ENCODE measurements around the gene CCDC92.
"Not testable (repeated sequence)": the region's sequence is repeated elsewhere in the genome, so short reads cannot be mapped to it uniquely, and the experiment has no call there.

The CCDC92 gene

DNA sequence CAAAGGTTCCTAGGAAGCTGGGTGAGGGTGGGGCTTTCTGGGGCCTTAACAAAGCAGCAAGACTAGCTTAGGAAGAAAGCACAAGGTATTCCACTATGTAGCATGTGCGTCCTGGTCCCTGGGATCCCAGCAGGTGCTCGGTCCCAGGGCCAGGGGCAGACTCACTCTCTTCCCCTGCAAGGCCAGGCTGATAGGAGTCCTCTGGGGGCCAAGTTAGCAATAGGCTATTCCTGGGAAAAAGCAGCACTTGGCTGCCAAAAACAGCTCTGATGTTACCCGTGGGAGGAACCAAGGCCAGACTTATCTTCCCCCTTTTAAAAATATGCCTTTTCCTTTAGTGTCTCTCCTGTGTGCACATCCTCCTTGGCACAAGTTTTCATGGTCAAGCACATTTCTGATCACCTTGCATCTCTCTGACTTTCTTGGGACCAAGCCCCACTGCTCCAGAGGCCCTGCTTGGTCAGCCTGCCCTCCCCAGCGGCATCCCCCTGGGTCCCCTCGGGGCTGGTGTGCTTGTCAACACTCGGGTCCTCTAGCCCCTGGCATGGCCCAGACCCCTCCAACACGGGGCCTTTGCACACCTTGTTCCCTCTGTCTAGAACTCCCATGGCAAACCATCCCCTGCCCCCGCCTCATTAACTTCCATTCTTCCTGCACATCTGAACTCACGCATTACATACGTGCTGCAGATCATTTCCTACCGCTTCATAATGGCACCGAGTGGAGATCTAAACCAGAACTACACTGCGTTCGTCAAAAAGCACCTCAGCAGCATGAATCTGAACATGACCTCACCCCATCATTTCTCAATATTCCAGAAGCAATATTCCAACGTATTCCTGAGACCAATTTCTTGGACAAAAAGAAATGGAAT is 21.9 kb downstream of the CCDC92 start:
- Histone ChIP-seq H3K9ac (ENCODE audit: low read depth in 1 of 2, low read length in 2 of 2) (no peak overlapping the region), H3K4me1 (ENCODE audit: control insufficient read depth in 2 of 2, insufficient read depth in 2 of 2, low read length in 2 of 2) (peaks cover 0 to 3% of the 10 kb centered on the region in 2 donors)

DNA sequence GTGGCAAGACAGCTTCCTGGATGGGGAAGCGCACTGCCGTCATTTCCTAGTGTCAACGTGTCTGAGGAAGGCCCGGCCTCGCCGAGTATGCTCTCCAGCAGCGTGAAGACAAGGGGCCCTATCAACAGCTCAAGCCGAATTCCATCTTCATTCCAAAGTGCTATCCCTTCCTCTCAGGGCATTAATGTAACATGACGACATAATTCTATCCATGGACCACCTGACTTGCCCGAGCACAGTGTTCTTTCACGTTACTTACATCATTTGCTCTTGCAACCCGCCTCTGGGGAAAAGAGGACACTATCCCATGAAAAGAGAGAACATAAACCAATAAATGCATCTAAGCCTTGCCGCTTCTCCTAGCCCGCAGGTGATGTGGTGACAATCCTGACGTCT is 22.9 kb downstream of the CCDC92 start:
- no peaks in the 10 kb centered on the region for H3K9me3 ChIP-seq (ENCODE audit: control insufficient read depth in 2 of 2, low read length in 2 of 2)
- H3K27me3 ChIP-seq (ENCODE audit: control insufficient read depth in 2 of 2, insufficient read depth in 2 of 2, low read length in 2 of 2) = no peaks in the 10 kb centered on the region
- peaks cover 0 to 3% of the 10 kb centered on the region in 2 donors for H3K4me1 ChIP-seq (ENCODE audit: control insufficient read depth in 2 of 2, insufficient read depth in 2 of 2, low read length in 2 of 2)
- no peak overlapping the region for H3K9ac ChIP-seq (ENCODE audit: low read depth in 1 of 2, low read length in 2 of 2)
- no peak overlapping the region for H3K4me3 ChIP-seq (ENCODE audit: low read length in 2 of 2)
- H3K27ac ChIP-seq (ENCODE audit: low read depth in 2 of 2, low read length in 2 of 2) = no peak overlapping the region
- no peaks in the 10 kb centered on the region for H3K36me3 ChIP-seq (ENCODE audit: control insufficient read depth in 2 of 2, insufficient read depth in 2 of 2, low read length in 2 of 2)

More for the DNA sequence above, 21.9 kb downstream of the CCDC92 start:
- H3K4me3 ChIP-seq (ENCODE audit: low read length in 2 of 2) = no peak overlapping the region
- H3K9me3 ChIP-seq (ENCODE audit: control insufficient read depth in 2 of 2, low read length in 2 of 2) = no peaks in the 10 kb centered on the region
- H3K27me3 ChIP-seq (ENCODE audit: control insufficient read depth in 2 of 2, insufficient read depth in 2 of 2, low read length in 2 of 2) = no peaks in the 10 kb centered on the region
- no peak overlapping the region for H3K27ac ChIP-seq (ENCODE audit: low read depth in 2 of 2, low read length in 2 of 2)
- H3K36me3 ChIP-seq (ENCODE audit: control insufficient read depth in 2 of 2, insufficient read depth in 2 of 2, low read length in 2 of 2) = no peaks in the 10 kb centered on the region

DNA sequence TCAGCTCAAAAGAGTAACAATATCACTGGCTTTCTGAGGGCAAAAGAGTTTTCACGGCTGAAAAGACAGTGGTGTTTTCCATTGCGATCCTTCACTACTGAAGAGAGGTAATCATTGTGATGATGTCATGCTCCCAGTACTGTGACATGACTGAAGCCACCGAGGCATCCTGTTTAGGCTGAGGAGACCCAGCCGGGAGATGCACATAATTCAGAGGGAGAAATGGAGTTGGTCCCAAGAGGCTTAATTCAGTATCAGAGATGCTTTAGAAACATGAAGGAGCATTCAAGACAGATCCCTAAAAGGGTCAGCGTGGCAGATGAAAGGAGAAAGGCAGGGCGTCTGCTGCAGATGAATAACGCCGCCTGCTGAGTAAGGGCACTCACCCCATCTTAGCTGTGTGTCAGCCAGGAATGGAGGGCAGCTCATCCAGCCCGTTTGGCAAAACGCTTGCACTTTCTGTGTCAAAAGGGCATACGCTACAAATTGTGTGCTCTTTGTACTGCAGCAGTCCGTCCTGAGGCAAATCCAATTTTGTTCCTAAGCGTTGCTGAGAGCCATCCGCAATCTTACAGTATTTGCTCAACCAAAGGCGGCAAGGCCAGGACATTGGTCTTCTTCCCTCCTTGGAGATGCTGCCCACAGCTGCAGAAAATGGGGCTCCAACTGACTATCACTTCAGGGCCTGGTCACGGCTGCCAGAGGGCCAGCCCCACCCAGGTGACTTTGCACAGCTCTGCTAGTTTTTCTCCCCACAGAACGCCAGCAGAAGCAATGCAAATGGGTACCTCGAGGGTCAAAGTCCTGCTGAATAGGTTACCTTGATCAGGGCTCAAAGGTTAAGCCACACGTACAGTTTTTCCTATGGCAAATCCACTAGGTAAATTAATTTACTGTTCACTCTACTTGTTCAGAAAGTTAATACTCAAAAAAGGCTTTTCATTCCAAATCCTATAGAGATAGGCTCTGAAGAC is 23.5 kb downstream of the CCDC92 start:
- Histone ChIP-seq H3K9ac (ENCODE audit: low read depth in 1 of 2, low read length in 2 of 2) (no peak overlapping the region), H3K36me3 (ENCODE audit: control insufficient read depth in 2 of 2, insufficient read depth in 2 of 2, low read length in 2 of 2) (peaks cover 0 to 2% of the 10 kb centered on the region in 2 donors), H3K4me1 (ENCODE audit: control insufficient read depth in 2 of 2, insufficient read depth in 2 of 2, low read length in 2 of 2) (peaks cover 0 to 3% of the 10 kb centered on the region in 2 donors), H3K9me3 (ENCODE audit: control insufficient read depth in 2 of 2, low read length in 2 of 2) (no peaks in the 10 kb centered on the region), H3K27me3 (ENCODE audit: control insufficient read depth in 2 of 2, insufficient read depth in 2 of 2, low read length in 2 of 2) (no peaks in the 10 kb centered on the region), H3K4me3 (ENCODE audit: low read length in 2 of 2) (no peak overlapping the region), H3K27ac (ENCODE audit: low read depth in 2 of 2, low read length in 2 of 2) (no peak overlapping the region)

DNA sequence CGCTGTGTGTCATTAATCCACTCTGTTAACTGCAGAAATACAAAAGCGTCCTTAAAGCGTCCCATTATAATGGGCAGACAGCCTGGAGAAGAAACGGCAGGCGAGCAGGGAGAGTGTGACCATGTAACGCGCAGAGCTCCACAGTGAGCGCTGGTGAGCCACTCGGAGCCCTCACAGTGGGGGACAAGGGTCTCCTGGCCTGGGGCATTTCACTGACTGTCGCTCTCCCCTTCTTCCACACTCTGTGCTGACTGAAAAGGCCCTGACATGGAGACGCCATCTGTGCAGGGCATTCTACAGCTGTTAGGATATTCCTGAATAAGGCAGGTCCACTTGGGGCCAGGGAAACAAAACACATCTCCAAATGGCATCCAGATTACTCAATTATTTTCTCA is 24.2 kb downstream of the CCDC92 start:
- H3K27ac ChIP-seq (ENCODE audit: low read depth in 2 of 2, low read length in 2 of 2) = no peak overlapping the region
- H3K4me1 ChIP-seq (ENCODE audit: control insufficient read depth in 2 of 2, insufficient read depth in 2 of 2, low read length in 2 of 2) = peaks cover 0 to 3% of the 10 kb centered on the region in 2 donors
- no peaks in the 10 kb centered on the region for H3K27me3 ChIP-seq (ENCODE audit: control insufficient read depth in 2 of 2, insufficient read depth in 2 of 2, low read length in 2 of 2)
- peaks cover 0 to 2% of the 10 kb centered on the region in 2 donors for H3K36me3 ChIP-seq (ENCODE audit: control insufficient read depth in 2 of 2, insufficient read depth in 2 of 2, low read length in 2 of 2)
- H3K9me3 ChIP-seq (ENCODE audit: control insufficient read depth in 2 of 2, low read length in 2 of 2) = no peaks in the 10 kb centered on the region
- H3K4me3 ChIP-seq (ENCODE audit: low read length in 2 of 2) = no peak overlapping the region
- no peak overlapping the region for H3K9ac ChIP-seq (ENCODE audit: low read depth in 1 of 2, low read length in 2 of 2)

DNA sequence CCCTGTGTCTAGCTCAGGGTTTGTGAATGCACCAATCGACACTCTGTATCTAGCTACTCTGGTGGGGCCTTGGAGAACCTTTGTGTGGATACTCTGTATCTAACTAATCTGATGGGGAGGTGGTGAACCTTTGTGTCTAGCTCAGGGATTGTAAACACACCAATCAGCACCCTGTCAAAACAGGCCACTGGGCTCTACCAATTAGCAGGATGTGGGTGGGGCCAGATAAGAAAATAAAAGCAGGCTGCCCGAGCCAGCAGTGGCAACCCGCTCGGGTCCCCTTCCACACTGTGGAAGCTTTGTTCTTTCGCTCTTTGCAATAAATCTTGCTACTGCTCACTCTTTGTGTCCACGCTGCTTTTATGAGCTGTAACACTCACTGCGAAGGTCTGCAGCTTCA is 25.1 kb downstream of the CCDC92 start:
- not testable (repeated sequence) for H3K27me3 ChIP-seq (ENCODE audit: control insufficient read depth in 2 of 2, insufficient read depth in 2 of 2, low read length in 2 of 2); H3K4me3 ChIP-seq (ENCODE audit: low read length in 2 of 2); H3K27ac ChIP-seq (ENCODE audit: low read depth in 2 of 2, low read length in 2 of 2); H3K9me3 ChIP-seq (ENCODE audit: control insufficient read depth in 2 of 2, low read length in 2 of 2); H3K4me1 ChIP-seq (ENCODE audit: control insufficient read depth in 2 of 2, insufficient read depth in 2 of 2, low read length in 2 of 2); H3K9ac ChIP-seq (ENCODE audit: low read depth in 1 of 2, low read length in 2 of 2); H3K36me3 ChIP-seq (ENCODE audit: control insufficient read depth in 2 of 2, insufficient read depth in 2 of 2, low read length in 2 of 2)

DNA sequence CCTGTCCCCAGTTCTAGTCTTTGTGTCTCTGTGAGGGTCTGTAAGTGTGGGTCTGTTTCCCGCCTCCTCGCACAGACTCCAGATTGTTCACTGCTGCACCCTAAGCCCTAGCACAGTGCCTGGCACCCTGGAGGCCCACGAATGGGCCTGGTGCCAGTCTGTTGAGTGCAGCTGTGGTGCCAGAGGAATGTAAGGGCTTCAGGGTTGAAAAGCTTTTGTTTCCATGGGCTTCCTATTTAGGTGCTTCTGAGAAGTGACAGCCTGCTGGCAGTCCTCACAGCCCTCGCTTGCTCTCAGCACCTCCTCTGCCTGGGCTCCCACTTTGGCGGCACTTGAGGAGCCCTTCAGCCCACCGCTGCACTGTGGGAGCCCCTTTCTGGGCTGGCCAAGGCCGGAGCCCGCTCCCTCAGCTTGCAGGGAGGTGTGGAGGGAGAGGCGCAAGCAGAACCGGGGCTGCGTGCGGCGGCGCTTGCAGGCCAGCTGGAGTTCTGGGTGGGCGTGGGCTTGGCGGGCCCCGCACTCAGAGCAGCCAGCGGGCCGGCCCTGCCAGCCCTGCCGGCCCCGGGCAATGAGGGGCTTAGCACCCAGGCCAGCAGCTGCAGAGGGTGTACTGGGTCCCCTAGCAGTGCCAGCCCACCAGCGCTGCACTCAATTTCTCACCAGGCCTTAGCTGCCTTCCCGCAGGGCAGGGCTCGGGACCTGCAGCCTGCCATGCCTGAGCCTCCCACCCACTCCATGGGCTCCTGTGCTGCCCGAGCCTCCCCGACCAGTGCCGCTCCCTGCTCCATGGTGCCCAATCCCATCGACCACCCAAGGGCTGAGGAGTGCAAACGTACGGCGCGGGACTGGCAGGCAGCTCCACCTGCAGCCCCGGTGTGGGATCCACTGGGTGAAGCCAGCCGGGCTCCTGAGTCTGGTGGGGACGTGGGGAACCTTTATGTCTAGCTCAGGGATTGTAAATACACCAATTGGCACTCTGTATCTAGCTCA is 25.8 kb downstream of the CCDC92 start:
- H3K27ac ChIP-seq (ENCODE audit: low read depth in 2 of 2, low read length in 2 of 2); H3K27me3 ChIP-seq (ENCODE audit: control insufficient read depth in 2 of 2, insufficient read depth in 2 of 2, low read length in 2 of 2); H3K9me3 ChIP-seq (ENCODE audit: control insufficient read depth in 2 of 2, low read length in 2 of 2); H3K9ac ChIP-seq (ENCODE audit: low read depth in 1 of 2, low read length in 2 of 2); H3K4me3 ChIP-seq (ENCODE audit: low read length in 2 of 2); H3K4me1 ChIP-seq (ENCODE audit: control insufficient read depth in 2 of 2, insufficient read depth in 2 of 2, low read length in 2 of 2): not testable (repeated sequence)
- H3K36me3 ChIP-seq (ENCODE audit: control insufficient read depth in 2 of 2, insufficient read depth in 2 of 2, low read length in 2 of 2) = peaks cover 8 to 15% of the 10 kb centered on the region in 2 donors

DNA sequence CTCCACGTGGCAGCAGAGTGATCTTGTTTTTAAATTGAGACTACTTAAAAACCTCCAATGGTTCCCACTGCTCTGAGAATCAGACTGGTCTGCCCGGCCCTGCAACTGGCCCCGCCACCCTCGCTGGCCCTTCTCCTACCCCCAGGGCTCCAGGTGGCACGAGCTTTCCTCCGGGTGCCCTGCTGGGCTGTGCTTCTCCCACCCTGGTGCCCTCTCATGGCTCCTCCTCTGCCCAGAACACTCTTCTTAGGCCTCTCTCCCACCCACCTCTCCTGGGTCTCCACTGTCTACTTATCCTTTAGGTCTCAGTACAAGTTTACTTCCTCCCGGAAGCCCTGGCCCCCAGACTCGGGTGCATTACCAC is 26.5 kb downstream of the CCDC92 start:
- Histone ChIP-seq H3K36me3 (ENCODE audit: control insufficient read depth in 2 of 2, insufficient read depth in 2 of 2, low read length in 2 of 2) (peaks cover 9 to 19% of the 10 kb centered on the region in 2 donors), H3K9me3 (ENCODE audit: control insufficient read depth in 2 of 2, low read length in 2 of 2) (no peaks in the 10 kb centered on the region), H3K27me3 (ENCODE audit: control insufficient read depth in 2 of 2, insufficient read depth in 2 of 2, low read length in 2 of 2) (no peaks in the 10 kb centered on the region), H3K27ac (ENCODE audit: low read depth in 2 of 2, low read length in 2 of 2) (no peak overlapping the region), H3K9ac (ENCODE audit: low read depth in 1 of 2, low read length in 2 of 2) (no peak overlapping the region), H3K4me1 (ENCODE audit: control insufficient read depth in 2 of 2, insufficient read depth in 2 of 2, low read length in 2 of 2) (no peaks in the 10 kb centered on the region), H3K4me3 (ENCODE audit: low read length in 2 of 2) (no peak overlapping the region)

DNA sequence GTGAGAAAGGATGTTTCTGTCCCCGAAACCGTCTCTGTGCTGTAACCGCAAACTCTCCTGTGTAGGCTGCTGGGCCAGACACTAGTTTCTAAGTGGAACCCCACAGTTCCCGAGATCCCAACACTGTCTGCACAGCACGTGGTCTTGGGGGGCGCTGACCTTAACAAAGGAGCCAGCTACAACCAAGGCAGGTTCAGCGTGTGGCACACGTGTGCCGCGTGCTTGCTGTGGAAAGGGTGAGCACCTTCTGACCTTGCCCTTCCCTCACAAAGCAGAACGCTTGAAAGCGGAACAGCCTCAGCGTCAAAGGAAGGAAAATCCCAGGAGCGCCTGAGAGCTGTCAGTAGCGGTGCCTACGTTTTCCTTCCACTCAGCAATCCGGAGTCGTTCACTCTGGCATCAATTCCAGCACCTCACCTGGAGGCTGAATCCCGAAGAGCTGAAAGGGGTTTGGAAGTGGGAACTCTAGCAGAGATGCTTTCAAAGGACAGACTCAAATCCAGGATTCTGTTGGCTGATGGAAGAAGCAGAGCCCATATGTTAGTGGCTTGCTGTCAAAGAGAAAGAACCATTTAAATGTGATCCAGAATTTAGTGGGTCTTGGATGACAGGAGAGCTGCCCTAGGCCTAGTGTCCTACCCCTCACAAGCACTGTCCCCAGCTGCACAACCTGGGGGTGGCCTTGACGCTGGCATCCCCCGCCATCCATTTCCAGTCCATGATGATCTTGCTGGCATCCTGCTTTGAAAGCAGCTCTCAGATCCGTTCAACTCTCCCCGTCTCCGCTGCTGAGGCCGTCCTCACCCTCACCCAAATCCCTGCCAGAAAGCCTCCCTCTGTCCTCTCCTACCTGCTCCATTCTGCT is 27.1 kb downstream of the CCDC92 start:
- Histone ChIP-seq H3K4me3 (ENCODE audit: low read length in 2 of 2) (no peak overlapping the region), H3K27me3 (ENCODE audit: control insufficient read depth in 2 of 2, insufficient read depth in 2 of 2, low read length in 2 of 2) (no peaks in the 10 kb centered on the region), H3K4me1 (ENCODE audit: control insufficient read depth in 2 of 2, insufficient read depth in 2 of 2, low read length in 2 of 2) (no peaks in the 10 kb centered on the region), H3K36me3 (ENCODE audit: control insufficient read depth in 2 of 2, insufficient read depth in 2 of 2, low read length in 2 of 2) (peaks cover 9 to 19% of the 10 kb centered on the region in 2 donors), H3K9ac (ENCODE audit: low read depth in 1 of 2, low read length in 2 of 2) (no peak overlapping the region), H3K9me3 (ENCODE audit: control insufficient read depth in 2 of 2, low read length in 2 of 2) (no peaks in the 10 kb centered on the region), H3K27ac (ENCODE audit: low read depth in 2 of 2, low read length in 2 of 2) (no peak overlapping the region)

DNA sequence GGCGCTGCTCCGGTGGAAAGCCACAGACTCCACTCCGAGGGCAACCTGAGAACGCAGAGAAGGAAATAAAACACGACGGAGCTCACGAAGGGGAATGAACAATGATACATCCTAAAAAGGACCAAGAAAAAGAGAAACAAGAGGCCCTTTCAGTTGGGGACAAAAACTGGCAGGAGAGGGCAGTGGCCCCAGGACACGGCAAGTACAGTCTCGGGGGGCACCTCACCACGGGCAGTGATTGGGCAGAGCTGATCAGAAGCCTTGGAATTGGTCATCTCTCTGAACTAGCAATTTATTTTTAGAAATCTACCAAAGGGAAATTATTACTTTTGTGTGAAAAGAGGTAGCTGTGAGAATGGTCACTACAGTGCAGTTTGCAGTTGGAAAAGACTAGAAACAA is 27.9 kb downstream of the CCDC92 start:
- Histone ChIP-seq H3K36me3 (ENCODE audit: control insufficient read depth in 2 of 2, insufficient read depth in 2 of 2, low read length in 2 of 2) (peaks cover 9 to 19% of the 10 kb centered on the region in 2 donors), H3K4me3 (ENCODE audit: low read length in 2 of 2) (no peak overlapping the region)

More for the DNA sequence above, 27.9 kb downstream of the CCDC92 start:
- H3K9ac ChIP-seq (ENCODE audit: low read depth in 1 of 2, low read length in 2 of 2) = no peak overlapping the region
- no peaks in the 10 kb centered on the region for H3K9me3 ChIP-seq (ENCODE audit: control insufficient read depth in 2 of 2, low read length in 2 of 2)
- H3K4me1 ChIP-seq (ENCODE audit: control insufficient read depth in 2 of 2, insufficient read depth in 2 of 2, low read length in 2 of 2) = no peaks in the 10 kb centered on the region
- no peaks in the 10 kb centered on the region for H3K27me3 ChIP-seq (ENCODE audit: control insufficient read depth in 2 of 2, insufficient read depth in 2 of 2, low read length in 2 of 2)
- H3K27ac ChIP-seq (ENCODE audit: low read depth in 2 of 2, low read length in 2 of 2) = no peak overlapping the region

All from mucosa of rectum (tissue), 2 donors.